NCI-H2107 (cell line): ENCODE results near the gene ACP2.

ENCODE experiments used
- DNase-seq: peaks from one replicate; lab custom pipeline; 2025; lab: John Stamatoyannopoulos, UW

The ACP2 gene

GRCh38 chr11:47268448-47269001 lies 19.9 kb upstream of the ACP2 start:
- DNase-seq = no peak

DNA sequence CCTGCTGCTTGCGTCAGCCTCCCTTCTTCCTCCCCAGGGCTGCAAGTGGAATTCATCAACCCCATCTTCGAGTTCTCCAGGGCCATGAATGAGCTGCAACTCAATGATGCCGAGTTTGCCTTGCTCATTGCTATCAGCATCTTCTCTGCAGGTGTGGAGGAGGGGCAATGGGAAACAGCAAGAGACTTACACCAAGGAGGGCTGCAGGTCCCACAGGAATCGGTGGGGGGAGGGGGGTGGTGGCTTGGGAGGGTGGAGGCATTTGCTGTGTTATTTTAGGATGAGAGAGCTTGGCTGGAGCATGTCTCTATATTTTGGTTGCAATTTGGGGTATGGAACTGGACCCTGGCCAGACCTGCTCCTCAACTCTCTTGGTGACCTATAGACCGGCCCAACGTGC lies 19.3 kb upstream of the ACP2 start:
- DNase-seq = no peak

GRCh38 chr11:47264521-47264920 lies 15.9 kb upstream of the ACP2 start:
- DNase-seq = no peak

DNA sequence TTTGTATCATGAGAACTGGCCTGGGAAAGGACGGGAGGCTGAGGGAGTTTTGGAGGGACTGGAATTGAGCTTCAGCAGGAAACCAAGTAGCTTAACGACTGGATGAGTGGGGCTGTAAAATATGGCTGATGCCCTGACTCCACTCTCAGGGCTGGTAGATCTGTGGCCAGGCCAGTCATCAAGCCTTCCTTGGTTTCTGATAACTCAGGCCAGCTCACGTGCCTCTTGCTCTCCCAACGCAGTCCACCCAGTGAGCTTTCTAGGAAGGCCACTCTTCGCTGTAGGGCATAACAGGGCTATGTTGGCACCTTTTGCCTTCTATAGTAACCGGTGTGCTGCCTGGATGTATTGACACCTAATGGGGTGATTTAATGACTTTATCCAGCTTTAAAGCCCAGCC lies 15.5 kb upstream of the ACP2 start:
- no peak for DNase-seq

DNA sequence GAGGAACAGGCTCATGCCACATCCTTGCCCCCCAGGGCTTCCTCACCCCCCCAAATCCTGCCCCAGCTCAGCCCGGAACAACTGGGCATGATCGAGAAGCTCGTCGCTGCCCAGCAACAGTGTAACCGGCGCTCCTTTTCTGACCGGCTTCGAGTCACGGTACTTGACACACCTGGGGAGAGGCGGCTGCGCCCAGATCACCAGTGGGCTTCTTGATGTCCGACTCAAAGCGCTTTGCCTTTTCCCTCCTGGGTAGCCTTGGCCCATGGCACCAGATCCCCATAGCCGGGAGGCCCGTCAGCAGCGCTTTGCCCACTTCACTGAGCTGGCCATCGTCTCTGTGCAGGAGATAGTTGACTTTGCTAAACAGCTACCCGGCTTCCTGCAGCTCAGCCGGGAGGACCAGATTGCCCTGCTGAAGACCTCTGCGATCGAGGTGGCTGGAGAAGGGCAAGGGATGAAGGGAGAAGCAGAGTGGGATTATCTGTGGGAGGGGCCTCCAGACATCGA lies 12.7 kb upstream of the ACP2 start:
- no peak for DNase-seq

DNA sequence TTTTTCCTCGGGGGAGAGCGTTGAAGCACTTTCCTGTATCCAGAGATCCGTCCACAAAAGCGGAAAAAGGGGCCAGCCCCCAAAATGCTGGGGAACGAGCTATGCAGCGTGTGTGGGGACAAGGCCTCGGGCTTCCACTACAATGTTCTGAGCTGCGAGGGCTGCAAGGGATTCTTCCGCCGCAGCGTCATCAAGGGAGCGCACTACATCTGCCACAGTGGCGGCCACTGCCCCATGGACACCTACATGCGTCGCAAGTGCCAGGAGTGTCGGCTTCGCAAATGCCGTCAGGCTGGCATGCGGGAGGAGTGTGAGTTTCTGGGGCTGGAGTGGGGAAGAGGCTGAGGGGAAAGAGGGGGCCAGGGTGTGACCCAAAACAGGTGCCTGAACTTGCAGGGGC lies 11.8 kb upstream of the ACP2 start:
- no peak for DNase-seq

- DNase-seq = no peak
Measured at GRCh38 chr11:47259232-47259977, 10.8 kb upstream of the ACP2 start.

- no peak for DNase-seq
Measured at GRCh38 chr11:47258317-47258902, 9.8 kb upstream of the ACP2 start.

GRCh38 chr11:47257517-47258316 lies 9.1 kb upstream of the ACP2 start, which contains the start of gene NR1H3:
Gene NR1H3, plus strand, starts transcription at chr11:47257996. Its CDS starts 1,221 bp downstream, at chr11:47259217.
- no peak for DNase-seq

DNA sequence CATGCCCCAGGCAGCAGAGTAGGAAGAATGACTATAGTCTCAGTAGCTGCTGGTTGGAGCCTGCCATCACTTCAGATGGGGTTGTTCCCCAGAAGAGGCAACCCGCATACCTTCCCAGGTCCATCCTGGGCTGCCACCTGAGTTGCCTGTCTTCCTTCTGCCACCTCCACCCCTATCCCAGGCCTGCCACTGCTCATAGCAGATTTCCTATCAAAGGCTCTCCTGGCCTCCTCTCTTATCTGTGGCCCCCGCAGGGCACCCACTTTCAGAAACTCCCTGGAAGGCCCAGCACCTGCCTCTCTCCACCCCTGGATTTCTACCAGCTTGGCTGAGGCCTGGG lies 8.5 kb upstream of the ACP2 start:
- no peak for DNase-seq

GRCh38 chr11:47256374-47256773 lies 7.8 kb upstream of the ACP2 start:
- DNase-seq = no peak

DNA sequence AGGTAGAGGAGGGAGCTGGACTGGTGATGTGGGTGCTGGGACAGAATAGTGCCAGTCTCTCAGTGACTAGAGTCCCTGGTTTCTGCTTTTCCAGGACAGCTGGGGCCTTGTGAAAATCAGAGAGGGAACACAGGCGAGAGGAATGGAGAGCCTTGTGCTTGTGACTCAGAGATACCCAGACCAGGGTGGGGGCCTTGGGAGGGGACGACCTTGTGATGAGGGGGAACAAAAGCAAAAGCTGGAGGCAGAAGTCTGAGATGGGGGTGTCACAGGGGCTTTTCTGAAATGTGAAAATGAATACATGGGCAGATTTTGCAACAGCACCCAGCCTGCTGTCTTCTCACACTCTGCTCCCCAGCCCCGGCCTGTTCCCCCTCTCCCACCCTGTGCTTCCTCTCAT lies 5.8 kb upstream of the ACP2 start:
- DNase-seq = no peak

DNA sequence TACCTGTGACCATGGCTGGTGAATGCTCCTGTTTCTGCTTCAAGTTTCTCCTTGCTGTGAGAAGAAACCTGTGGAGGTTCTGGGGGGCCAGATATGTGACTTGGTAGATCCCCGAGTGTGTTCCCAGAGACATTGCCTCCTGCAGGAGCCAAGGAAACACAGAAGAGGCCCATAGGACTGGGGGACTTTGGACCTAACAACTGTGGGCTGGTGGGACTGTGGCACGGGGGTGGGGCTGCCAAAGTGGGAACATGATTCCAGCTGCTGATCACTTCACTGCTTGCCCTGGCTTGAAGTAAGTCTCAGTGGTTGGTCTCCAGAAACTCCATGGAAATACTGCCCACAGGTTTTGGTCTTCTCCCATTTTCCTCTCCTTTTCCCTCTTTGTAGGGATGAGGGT lies 5.0 kb upstream of the ACP2 start:
- no peak for DNase-seq

GRCh38 chr11:47251751-47252150 lies 3.1 kb upstream of the ACP2 start:
- no peak for DNase-seq

- no peak for DNase-seq
Measured at GRCh38 chr11:47249378-47249715, 733 bp upstream of the ACP2 start.

DNA sequence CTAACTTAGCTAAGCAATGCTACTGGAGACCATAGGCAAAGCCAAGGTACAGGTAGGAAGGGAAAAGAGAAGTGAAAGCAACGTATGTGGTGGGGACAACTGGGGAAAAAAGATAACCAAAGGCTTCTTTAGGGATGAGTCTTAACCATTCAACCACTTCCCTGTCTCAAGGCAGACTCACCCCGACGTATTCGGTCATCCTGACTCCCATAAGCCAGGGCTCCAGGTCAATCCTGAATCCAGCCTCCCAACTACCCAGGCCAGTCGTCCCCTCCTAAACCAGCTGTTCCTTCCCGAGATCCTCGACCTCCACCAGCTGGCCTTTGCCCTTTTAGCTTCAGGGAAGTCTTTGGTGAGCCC lies 330 bp downstream of the ACP2 start:
- DNase-seq = no peak

DNA sequence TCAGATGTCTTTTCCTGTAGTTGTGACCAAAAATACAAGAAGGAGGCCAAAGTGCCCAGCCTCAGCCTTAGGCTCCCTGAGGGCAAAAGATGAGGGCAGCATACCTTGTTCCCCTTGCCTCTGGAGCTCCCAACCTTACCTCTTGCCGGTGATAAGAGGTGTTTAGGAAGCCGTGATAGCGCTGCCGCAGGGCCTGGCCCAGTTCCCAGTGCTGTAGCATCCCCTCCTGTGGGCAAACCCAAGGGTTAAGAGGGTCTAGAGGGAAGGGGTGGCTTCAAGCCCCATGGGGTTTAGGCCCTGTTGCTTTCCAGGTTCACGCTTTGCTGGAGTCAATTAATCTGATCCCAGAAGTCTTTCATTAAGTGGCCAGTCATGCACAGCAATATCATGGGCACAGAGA lies 1.1 kb downstream of the ACP2 start:
- no peak for DNase-seq

DNA sequence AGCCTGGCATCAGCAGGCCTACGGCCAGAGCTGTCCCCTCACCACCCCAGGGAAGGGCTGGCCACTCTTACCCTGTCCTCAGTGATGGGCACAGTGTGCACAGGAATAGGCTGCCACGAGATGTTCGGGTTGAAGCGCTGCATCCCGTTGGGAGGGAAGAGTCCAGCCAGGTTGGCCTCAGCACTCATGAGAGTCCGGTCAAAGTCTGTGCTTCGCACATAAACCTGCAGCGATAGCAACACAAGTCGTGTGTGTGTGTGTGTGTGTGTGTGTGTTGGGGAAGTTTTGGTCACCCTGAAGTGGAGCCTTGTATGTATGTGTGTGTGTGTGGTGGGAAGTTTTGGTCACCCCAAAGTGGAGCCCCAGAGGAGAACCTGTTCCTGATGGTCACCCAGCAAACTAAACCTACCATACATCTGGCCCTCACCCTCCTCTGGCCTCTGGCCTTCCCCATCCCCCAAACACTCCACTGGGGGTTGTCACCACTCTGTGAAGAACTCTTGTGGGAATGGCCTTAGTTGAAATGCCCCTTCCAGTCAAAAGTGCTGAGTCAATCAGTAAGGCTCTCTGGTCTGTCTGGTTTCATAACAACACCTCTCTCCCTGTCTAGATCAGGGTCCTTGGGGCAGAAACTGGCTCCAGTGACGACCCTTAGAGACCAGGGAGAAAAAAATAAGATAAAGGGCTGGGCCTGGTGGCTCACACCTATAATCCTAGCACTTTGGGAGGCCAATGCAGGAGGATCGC lies 2.8 kb downstream of the ACP2 start:
- DNase-seq = no peak

DNA sequence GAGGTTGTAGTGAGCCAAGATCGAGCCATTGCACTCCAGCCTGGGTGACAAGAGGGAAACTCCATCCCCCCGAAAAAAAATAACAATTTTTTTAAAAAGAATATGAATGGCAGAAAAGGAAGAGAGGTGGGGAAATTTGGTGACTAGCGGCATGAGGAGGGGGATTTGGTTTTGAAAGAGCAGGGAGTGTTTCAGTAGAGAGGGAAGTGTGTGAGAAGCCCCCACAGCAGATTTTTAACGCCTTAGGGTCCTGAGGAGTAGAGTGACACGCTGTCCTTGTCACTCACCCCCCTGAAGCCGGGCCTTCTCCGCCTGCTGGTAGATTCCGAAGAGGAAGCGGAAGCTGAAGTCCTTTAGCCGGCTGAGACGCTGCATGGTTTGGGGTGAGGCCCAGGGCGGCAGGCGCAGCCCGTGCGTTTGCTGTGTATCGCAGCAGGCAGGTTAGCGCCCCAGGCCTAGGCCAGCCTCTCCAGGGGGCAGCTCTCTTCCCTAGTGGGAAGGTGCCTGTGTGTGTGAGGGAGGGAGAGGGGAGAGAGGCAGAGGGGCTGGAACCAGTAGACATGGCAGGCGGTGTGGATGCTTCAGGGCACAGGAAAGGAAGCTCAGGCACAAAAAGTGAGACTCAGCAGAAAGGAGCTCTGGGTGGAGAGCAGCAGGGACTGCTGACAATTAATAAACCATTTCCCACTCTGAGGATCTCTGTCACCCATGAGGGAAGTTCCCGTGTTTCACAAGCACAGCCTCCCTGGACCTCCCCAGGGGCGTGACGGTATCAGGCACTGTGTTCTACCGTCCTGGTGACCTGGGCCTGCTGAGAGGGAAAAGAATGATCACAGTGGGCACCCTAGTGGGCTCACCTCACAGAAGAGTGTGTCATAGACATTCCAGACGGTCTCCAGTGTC lies 3.9 kb downstream of the ACP2 start:
- DNase-seq = no peak

- no peak for DNase-seq
Measured at GRCh38 chr11:47243454-47243853, 5.2 kb downstream of the ACP2 start.

DNA sequence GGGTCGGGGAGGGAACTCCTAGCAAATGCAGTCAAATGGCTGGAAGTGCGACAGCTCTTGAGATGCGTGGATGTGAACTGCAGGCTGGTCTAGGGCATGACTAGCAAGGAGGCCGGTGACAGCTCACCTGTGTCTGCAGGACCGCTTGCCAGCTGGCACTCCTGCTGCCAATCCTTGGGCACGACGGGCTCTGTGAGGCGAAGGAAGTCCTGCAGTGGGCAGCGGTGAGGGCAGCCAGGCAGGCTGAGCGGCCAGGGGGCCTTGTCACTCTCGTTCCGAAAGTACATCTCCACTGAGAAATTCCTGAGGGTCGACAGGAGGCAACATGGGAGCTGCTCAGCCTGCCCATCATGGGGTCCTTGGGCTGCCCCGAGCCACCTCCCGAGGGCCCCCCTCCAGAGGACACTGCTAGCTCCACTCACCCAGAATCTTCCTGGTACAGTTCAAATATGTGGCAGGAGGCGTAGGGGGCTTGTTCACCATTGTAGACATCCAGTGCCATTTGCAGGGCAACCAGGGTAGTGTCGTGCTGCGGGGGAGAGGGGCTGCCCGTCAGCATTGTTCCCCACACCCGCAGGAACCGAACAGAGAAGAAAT lies 5.9 kb downstream of the ACP2 start:
- no peak for DNase-seq
